ENCODE measurements around the gene INMT.

Gene INMT

DNA sequence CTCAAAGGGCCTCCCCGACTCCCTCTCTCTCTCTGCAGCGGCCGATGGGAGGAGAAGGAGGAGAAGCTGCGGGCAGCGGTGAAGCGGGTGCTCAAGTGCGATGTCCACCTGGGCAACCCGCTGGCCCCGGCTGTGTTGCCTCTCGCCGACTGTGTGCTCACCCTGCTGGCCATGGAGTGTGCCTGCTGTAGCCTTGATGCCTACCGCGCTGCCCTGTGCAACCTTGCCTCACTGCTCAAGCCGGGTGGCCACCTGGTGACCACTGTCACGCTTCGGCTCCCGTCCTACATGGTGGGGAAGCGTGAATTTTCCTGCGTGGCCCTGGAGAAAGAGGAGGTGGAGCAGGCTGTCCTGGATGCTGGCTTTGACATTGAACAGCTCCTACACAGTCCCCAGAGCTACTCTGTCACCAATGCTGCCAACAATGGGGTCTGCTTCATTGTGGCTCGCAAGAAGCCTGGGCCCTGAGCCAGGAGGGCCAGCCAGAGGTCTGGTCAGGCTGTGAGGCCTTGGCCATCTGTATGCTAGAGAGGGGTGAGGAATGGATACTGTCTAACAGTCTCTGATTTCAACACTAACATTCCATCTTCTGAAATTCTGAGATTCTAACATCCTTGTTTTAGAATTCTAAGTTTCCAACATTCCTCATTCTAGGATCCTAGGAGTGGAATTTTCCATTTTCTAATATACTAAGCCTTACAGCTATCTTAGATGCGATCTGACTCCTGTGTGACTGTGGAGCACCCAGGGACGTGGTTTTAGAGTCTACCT is 3.6 kb downstream of the INMT start:
- no peak for DNase-seq

DNA sequence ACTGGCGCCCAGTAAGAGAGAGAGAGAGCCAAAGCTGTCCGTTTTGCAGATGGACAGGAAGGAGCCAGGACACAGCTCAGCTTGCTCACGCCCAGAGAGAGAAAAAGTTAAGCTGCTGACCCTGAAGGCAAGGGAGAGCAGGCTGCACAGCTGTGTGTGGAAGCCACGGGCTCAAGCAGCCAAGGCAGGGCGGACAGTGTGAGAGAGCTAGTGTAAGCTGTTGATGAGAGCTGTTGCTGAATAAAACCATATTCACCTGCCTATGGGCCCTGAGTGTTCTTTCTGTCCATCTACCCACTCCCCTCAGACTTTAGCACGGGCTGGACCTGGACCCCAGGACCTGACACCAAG is 5.4 kb downstream of the INMT start:
- no peak for DNase-seq

DNA sequence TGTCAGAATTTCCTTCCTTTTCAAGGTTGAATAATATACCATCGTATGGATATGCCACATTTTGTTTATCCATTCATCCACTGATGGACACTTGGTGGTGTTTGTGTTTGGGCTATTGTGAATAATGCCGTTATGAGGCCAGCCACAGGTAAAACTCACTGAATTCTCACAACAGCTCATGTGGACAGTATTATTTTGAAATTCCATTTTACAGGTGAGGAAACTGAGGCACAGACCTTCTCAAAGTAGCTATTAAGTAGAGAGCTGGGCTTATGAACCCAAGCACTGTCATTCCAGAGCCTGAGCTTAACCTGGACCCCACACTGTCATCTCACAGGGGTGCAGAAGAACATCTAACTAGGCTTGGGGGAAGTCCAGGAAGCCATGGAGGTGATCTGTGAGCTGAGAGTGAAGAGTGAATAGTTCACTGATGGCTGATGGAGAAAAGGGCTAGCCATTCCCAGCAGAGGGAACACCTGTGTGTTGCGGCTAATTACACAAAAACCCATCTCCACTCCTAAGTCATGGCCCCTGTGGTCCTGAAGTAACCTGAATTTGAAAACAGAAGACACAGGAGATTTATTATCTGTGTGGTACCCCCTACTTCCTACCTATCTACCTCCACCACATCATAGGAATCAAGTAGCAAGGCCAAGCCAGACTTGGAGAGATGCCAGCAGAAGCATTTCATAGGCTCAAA is 8.7 kb downstream of the INMT start:
- no peak for DNase-seq

DNA sequence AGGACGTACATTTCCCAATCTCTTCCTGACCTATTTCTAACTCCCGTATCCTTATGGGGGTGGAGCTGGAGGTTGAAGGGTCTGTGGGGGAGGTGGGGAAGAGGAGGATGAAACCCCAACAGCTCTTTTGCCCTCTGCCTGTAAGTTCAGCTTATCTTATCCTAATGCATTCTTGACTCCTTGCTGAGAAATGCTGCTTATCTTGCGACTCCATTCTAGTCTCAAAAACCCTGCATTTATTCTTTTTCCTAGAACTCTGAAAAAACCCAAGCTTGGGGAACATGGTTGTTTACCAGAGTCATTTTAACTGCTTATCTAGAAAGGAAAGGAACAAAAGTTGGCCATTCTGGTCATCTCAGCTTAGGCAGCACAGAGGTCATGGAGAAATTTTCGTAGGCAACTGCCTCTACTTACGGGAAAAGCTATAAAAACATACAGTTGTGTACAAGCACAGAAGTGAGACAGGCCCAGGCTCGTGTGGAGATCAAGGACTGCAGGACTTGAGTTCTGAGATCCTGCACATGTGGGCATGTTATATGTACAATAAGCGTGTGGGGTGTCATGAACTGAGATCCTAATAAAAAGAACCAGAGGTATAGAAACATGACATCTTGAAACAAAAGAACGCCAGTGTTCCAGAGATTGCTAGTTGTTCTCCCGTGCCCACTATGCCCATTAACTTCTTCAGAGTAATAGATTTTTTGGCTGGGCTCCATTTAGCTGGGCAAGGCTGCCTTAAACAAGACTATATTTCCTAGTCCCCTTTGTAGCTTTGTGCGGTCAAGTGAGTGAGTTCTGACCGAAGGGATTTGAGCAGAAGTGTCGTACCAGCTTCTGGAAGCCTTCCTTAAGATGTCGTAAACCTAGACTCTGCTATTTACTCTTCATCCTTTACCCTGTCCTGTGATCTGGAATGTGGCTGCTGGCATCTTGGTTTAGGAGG is 9.6 kb downstream of the INMT start:
- DNase-seq = no peak

DNA sequence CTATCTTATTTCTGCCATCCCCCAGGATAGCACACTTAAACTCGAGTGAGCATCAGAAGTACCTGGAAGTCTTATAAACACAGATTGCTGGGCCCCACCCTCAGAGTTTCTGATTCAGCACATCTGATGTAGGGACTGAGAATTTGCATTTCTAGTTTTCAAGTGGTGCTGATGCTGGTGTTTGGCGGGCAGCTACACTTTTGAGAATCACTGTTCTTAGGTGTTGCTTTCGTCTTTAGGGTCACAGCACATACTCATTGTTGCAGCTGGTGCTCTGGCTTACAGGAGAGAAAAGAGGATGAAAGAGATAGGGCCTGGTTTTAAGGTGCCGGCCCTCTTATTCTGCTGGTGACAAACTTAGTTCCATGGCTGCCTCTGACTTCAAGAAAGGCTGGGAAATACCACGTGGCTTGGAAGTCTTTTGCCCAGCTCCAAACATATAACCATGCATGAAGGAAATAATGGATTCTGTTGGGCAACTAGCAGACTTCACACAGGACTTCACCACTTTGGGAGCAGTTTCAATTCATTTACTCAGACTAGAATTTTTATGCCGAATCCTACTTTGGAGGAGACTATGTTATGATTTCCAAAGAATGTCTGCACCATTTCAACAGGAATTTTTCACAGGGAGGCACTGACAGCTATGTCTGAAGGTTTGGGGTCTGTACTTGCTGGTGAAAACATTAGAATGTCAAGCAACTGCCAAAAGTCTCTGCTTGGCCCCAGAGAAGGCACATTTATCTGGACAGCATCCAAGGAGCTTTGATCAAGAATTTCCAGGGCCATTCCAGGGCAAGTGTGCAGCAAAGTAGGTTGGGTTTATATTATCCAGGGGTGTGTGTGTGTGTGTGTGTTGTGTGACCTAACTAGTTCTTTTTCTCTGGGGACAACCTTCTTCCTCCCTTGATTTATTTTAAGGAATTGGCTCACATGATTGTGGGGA is 12.4 kb downstream of the INMT start:
- peak; percentile 51 for DNase-seq

DNA sequence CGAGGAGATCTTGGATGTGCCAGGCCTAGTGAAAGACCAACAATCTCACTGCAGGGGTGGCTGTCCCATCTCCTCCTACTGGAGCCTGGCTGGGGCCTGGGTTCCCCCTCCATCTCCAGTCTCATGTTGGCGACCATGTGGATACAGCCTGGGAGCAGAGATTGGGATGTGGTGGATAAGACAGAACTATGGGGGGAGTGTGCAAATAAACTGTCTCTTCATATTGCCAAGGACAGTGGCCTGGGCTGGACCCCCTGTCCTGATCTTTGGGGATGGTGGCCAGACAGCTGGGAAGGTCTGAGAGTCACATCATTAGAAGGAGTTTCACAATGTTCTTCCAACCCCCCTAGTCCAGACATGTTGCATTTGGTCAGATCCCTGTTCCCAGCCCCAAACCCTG is 13.5 kb downstream of the INMT start:
- DNase-seq = no peak

DNA sequence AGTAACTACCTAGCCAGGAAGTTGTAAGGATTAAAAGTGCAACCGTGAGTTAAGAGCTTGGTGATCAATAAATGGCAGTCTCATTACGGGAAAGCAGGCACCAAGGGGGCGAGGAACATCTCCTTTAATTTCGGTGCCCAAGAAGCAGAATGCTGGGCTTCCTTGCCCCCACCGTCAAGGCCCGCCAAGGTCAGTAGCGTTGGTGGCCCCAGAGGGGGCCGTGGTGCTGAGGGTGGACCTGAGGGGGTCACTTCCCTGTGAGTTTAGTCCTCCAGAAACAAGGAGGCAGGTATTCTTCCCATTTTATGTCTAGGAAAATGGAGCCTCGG is 18.9 kb downstream of the INMT start:
- DNase-seq = no peak

DNA sequence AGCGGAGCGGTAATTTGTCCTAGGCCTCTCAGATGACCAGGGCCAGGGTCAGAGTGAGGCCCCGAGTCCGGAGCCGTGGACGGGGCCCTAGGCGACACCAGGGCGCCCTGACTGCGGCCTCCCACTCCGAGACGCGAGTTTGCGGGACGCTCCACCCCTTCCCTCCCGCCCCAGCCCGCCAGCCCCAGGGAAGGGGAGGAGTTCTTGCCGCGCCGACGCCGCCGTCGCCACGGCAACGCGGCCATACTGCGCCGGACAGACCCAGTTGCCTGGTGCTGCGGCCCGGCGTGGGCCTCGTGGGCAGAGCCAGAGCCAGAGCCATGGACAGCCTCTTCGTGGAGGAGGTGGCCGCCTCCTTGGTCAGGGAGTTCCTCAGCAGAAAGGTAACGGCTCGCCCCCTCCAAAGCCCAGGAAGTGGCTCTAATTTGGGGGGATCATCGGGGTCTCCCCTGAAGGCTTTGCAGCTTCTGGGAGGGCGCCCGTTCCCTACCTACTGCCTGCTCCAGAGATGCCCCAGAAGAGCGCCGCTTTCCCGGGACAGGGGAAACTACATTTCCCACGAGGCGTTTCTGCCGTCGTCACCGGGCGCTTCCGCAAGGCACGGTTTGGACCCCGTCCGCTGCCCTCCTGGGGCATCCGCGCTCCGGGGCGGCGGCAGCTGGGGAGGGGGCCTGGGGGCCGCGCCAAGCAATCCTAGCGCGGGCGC is 19.4 kb downstream of the INMT start, which contains the start of gene MINDY4:
TSS of gene MINDY4 (plus strand) at position 244 of the 706 bp plus-strand sequence. CDS start at position 321, 77 bp downstream.
- DNase-seq = no peak

DNA sequence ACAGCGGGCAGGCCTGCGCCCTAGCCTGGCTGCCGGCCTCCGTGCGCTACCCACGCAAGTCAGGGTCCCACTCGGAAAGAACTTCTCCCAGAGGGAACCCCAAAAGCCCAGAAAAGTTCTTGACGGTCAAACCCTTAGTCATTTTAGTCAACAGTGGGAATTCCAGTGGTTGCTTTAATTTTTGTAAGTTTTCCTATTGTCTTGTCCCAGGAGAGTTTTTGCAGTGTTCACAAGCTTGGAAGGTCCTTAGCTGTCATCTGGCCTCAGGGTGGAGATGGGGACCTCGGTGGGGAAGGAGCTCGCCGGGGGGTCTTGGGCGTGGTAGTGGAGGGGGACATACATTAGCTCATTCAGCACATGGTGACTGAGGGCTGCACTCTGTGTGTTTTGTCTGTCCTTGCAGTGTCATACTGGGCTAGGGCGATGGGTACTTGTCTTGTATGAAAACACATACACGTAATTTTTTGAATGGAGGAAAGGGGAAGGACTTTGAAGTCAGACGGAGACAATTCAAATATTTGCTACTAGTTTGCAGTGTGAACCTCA is 20.0 kb downstream of the INMT start:
- no peak for DNase-seq

DNA sequence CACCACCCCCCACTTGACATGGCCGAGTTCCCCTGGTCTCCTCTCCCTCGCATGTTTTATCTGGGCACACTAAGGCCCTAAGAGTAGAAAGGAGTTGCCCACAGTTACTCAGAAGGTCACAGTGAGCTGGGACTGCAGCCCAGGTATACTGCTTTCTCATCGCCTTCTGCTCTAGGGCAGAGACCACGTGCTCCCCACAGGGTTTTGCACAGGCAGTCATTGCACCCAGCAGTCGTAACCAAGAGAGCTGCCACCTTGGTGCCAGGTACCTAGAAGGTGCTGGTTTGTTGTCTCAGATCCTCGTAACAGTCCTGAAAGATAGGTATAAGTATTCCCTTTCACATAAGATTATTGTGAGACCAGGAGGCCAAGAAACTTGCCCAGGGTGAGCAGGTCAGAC is 21.0 kb downstream of the INMT start:
- DNase-seq = no peak

DNA sequence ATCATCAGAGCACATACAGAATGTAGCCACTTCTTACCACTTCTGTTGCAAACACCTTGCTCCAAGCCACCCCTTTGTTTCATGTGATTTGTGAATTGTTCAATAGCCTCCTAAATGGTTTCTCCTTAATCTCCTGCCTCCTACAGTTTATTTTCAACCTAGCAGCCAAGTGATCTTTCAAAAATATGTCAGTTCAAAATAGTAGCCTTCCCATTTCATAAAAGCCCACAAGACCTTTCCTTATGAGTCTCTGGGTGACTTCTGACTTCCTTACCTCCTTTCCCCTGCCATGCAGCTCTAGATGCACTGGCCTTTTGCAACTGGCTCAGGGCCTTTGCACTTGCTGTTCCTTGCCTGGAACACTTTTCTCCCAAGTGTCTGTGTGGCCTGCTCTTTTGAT is 24.1 kb downstream of the INMT start:
- no peak for DNase-seq

DNA sequence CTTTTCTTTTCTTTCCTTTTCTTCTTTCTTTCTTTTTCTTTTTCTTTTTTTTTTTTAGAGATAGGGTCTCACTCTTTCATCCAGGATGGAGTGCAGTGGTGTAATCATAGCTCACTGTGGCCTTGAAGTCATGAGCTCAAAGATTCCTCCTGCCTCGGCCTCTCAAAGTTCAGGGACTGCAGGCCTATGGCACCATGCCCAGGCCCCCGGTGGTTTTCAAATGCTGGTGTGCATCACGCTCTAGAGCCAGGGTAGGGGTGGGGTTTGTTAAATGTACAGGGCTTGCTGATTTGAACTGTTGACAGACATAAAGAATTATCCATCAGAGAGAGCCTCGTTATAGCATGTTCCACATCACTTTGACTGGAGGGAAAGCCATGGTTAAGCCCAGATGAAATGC is 25.0 kb downstream of the INMT start:
- DNase-seq = no peak

DNA sequence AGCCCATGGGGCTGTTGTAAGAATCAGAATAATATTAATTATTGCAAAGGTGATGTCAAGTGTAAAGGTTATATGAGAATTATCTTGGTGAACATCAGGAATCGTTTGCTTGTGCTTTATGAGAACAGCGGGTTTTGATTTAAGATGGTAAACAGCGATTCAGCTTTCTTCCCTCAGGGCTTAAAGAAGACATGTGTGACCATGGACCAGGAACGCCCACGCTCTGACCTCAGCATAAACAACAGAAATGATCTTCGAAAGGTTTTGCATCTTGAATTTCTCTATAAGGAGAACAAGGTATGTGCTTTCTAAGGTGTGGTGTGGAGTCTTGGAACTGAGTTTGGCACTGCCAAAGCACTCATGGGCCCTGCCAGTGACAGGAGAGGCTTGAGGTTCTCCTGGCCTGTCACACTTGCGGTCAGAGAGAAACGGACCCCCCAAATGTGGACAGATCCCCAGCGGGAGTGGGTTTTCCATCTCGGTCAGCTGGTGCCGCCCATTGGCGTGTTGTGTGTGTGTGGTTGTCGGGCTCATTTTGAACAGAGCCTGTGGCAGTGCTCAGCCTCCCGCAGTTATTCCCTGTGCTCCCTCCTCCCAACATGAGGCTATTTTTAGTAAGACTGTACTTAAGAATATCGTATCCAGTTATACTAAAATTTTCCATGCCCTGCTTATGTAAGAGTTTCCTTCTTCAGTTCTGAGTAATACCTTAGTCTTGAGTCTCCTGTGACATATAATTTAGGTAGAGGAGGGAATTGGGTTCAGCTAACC is 26.5 kb downstream of the INMT start:
- DNase-seq = no peak

DNA sequence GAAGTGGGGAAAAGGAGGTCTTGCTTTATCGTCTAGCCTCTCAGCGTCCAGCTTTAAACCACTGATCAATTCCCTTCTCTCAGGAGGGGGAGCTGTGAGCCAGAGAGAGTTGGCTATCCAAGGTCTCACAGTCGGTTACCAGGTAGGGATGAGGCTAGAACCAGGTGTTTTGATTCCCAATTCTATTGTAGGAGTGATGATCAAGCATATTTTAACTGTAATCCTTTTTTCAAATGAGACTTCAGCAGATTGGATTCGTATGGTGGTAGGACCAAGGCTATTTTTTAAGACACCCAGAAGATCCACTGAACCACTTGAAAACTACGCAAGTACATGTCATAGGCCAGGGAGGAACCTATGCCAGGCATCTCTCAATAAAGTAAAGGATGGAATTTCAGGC is 27.6 kb downstream of the INMT start:
- DNase-seq = no peak

DNA sequence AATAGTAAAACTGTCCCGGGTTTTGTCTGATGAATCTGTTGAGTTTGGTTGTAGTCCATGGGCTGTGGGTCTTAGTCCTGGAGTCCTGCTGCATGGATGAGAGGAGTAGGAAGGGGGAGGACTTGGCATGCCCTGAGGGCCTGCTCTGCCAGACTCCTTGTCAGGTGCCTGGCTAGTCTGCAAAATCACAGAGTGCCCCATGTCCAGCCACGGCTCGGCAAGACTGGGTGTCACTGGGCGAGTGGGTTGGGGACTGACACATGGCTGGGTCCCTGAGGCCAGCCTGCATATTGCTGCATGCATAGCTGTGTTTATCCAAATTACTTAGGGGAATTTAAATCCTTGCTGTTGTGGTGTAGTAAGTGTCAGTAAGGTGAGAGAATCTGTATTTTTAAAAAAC is 29.0 kb downstream of the INMT start:
- no peak for DNase-seq

DNA sequence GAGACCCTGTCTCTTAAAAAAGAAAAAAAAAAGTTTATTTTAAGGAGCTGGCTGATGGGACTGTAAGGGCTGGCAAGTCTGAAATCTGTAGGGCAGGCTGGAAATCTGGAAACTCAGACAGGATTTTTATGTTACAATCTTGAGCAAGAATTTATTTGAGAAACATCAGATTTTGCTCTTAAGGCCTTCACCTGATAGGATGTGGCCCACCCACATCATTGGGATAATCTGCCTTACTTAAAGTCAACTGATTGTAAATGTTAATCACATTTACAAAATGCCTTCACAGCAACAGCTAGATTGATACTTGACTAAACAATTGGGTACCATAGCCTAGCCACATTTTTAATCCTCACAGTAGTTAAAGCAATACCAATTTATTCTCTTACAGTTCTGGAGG is 30.8 kb downstream of the INMT start:
- DNase-seq = no peak

DNA sequence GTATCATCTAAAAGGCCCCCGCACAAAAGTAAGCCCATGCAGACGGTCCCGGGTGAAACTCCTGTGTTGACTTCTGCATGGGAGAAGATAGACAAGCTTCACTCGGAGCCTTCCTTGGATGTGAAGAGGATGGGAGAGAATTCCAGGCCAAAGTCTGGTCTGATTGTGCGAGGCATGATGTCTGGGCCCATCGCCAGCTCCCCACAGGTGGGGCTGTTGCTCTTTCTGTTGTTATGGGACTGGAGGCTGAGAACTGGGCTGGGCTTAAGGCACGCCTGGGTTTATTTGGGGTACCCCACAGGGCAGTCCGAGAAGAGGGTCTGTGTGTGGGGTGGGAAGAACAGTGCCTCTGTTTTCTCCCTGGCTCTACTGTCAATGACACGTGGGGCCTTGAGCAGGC is 33.9 kb downstream of the INMT start:
- no peak for DNase-seq

DNA sequence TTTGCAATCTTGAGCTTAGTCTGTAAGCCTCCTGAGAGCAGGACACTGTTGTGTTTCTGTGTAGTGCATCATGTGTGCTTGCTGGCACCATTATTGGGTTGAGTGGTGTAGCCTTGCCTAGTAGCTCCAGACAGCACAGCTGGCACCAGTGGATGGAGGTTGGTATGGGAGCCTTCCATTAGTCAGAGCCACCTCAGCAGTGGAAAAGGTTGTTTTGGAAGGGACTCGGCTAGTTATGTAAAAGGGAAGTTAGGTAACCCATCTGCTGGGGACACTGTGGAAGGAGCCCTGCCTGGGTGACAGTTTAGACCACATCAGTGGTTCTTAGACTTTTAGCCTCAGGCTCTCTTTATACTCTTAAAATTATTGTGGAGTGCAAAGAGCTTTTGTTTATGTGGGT is 35.6 kb downstream of the INMT start:
- no peak for DNase-seq

DNA sequence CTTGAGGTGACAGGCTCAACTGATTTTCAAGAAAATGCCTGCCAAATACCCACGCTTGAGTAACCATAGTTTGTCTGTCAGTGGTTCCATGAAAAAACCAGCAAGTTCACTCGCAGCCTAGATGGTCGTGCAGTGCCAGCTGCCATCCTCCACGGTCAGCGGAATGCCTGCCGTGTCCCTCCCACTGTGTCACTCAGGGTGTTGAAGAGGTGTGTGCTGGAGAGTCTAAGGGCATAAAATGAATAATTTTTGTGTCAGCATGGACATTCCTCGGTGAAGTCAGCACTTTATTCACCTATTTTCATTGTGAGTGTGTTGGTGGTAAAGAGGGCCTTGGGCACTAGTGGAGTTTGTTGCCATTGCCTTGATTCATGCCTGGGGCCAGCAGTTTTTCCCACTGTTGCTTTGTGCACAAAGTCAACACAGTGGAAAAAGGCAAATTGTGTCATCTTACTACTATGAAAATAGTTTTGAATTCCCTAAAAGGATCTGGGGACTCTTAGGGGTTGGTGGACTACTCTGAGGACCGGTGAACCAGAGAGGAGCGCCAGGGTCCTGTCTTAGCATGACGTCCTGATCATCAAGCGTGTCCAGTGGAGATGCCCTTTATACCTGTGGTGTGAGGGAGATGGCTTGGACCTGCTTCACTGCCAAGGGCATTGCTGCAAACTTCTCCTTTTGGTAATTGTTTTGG is 36.9 kb downstream of the INMT start:
- peak; percentile 31 for DNase-seq

DNA sequence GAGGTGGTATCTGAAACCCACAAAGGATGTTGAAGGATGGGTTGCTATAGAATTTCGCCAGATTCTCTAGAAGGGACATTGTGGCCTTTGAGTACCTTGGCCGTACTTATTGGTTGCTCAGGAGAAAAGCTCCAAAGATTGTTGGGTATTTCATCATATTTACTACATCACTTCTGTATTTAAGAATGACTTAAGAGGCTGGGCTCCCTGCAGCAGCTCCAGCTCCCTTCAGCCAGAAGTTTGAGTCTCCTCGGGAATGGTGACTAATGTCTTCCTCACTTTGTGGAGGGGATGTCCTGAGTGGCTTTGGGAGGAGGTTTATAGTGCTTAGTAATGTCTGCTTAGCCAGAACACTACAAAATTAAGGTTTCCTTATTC is 37.4 kb downstream of the INMT start:
- no peak for DNase-seq
